Liver (tissue), 9 donors: ENCODE results near the gene ARID3A. TPM values are rescaled to one million over a fixed set of nuclear protein-coding genes. Genes with fewer than 3 reads are reported as not detected.

Source experiments
- DNase-seq: peaks from one replicate; pipeline ENCODE4 v3.0.0-alpha.2; 2017; ENCODE audit warnings: low spot score
- H3K27ac ChIP-seq, 2 donors: one replicate each; pipeline ENCODE4 v1.7.0; 2013; ENCODE audit warnings: inconsistent platforms in 2 of 2, low read length in 2 of 2, control low read depth in 1 of 2, low read depth in 1 of 2, mild to moderate bottlenecking in 1 of 2
- H3K27me3 ChIP-seq, 4 donors: one replicate each; pipeline versions ENCODE4 v1.6.1 to v1.7.0; 2013; ENCODE audit warnings: low read length in 3 of 4, inconsistent platforms in 1 of 4, mild to moderate bottlenecking in 1 of 4, moderate library complexity in 1 of 4; ENCODE audit not compliant: control insufficient read depth in 4 of 4, insufficient read depth in 4 of 4
- H3K36me3 ChIP-seq, 4 donors: one replicate each; pipeline versions ENCODE4 v1.6.1 to v1.7.0; 2013; ENCODE audit warnings: low read length in 3 of 4, mild to moderate bottlenecking in 3 of 4, low read depth in 1 of 4, moderate library complexity in 1 of 4; ENCODE audit not compliant: control insufficient read depth in 4 of 4, insufficient read depth in 3 of 4
- H3K4me1 ChIP-seq, 4 donors: one replicate each; pipeline versions ENCODE4 v1.6.1 to v1.7.0; 2013; ENCODE audit warnings: low read length in 3 of 4, mild to moderate bottlenecking in 3 of 4, moderate library complexity in 1 of 4; ENCODE audit not compliant: control insufficient read depth in 4 of 4, insufficient read depth in 4 of 4
- H3K4me3 ChIP-seq, 3 donors: one replicate each; pipeline versions ENCODE4 v1.6.1 to v1.7.0; 2013; ENCODE audit warnings: low read length in 3 of 3, control low read depth in 1 of 3, low read depth in 1 of 3, mild to moderate bottlenecking in 1 of 3
- H3K9ac ChIP-seq, 2 donors: one replicate each; pipeline ENCODE4 v1.7.0; 2013; ENCODE audit warnings: low read length in 2 of 2, mild to moderate bottlenecking in 2 of 2, moderate library complexity in 2 of 2, control low read depth in 1 of 2, low read depth in 1 of 2
- H3K9me3 ChIP-seq, 4 donors: one replicate each; pipeline versions ENCODE4 v1.6.1 to v1.7.0; 2013; ENCODE audit warnings: low read length in 3 of 4; ENCODE audit not compliant: control insufficient read depth in 4 of 4
- EGR1 ChIP-seq, 2 donors: IDR thresholded peaks; 2 replicates each; pipeline ENCODE4 v1.6.1; 2016 to 2018; ENCODE audit warnings: antibody characterized with exemption in 2 of 2, low read depth in 2 of 2
- FOXA1 ChIP-seq: IDR thresholded peaks from 2 replicates; pipeline ENCODE4 v1.6.1; 2016; ENCODE audit warnings: antibody characterized with exemption
- FOXA2 ChIP-seq: IDR thresholded peaks from 2 replicates; pipeline ENCODE4 v1.6.1; 2016; ENCODE audit warnings: antibody characterized with exemption
- GABPA ChIP-seq, 2 donors: IDR thresholded peaks in 1 of 2; conservative IDR thresholded peaks in 1 of 2; 2 replicates each; pipeline ENCODE4 v1.6.1; 2016; ENCODE audit warnings: antibody characterized with exemption in 2 of 2, mild to moderate bottlenecking in 1 of 2, moderate library complexity in 1 of 2
- HNF4G ChIP-seq: IDR thresholded peaks from 2 replicates; pipeline ENCODE4 v1.6.1; 2016; ENCODE audit warnings: antibody characterized with exemption
- JUND ChIP-seq, 2 donors: IDR thresholded peaks; 2 replicates each; pipeline ENCODE4 v1.6.1; 2016; ENCODE audit warnings: antibody characterized with exemption in 2 of 2
- MAX ChIP-seq: IDR thresholded peaks from 2 replicates; pipeline ENCODE4 v1.6.1; 2016; ENCODE audit warnings: antibody characterized with exemption
- NR2F2 ChIP-seq: IDR thresholded peaks from 2 replicates; pipeline ENCODE4 v1.6.1; 2016; ENCODE audit warnings: antibody characterized with exemption
- RAD21 ChIP-seq, 2 donors: IDR thresholded peaks; 2 replicates each; pipeline ENCODE4 v1.6.1; 2016; ENCODE audit warnings: antibody characterized with exemption in 2 of 2, mild to moderate bottlenecking in 2 of 2
- RXRA ChIP-seq, 2 donors: IDR thresholded peaks; 2 replicates each; pipeline ENCODE4 v1.6.1; 2017 to 2018; ENCODE audit warnings: antibody characterized with exemption in 2 of 2, mild to moderate bottlenecking in 1 of 2
- SP1 ChIP-seq: IDR thresholded peaks from 2 replicates; pipeline ENCODE4 v1.6.1; 2018; ENCODE audit warnings: antibody characterized with exemption, mild to moderate bottlenecking
- TAF1 ChIP-seq: conservative IDR thresholded peaks from 2 replicates; pipeline ENCODE4 v1.6.1; 2016; ENCODE audit warnings: antibody characterized with exemption, mild to moderate bottlenecking
- YY1 ChIP-seq: IDR thresholded peaks from 2 replicates; pipeline ENCODE4 v1.6.1; 2016; ENCODE audit warnings: antibody characterized with exemption, mild to moderate bottlenecking
- ZBTB33 ChIP-seq: IDR thresholded peaks from 2 replicates; pipeline ENCODE4 v1.6.1; 2016; ENCODE audit warnings: antibody characterized with exemption
- WGBS: extraction: QIAGEN DNeasy Blood & Tissue Kit; methylation state at CpG from one replicate; pipeline ENCODE4 v1.1.7; 2013; 5-methylcytosine and 5-hydroxymethylcytosine counted together
- polyA plus RNA-seq, 2 donors: library from polyadenylated mRNA; stranded (reverse) in 1 of 2; unstranded in 1 of 2; fragments of 200-250 nt in 1 of 2; fragments of >200 nt in 1 of 2; fragmentation: Nextera tagmentation in 1 of 2; extraction: Ambion mirVana in 1 of 2; gene quantifications; one replicate each; pipeline versions ENCODE4 v1.2.1 to v1.2.3, GENCODE V29; 2013 to 2015
- total RNA-seq, 2 donors: library from RNA; depleted of rRNA; stranded (reverse); fragments of >200 nt; gene quantifications; one replicate each; pipeline ENCODE4 v1.2.3, GENCODE V29; 2014
- TF ChIP-seq, protein P1 (sequence below): IDR thresholded peaks from 2 replicates; pipeline ENCODE4 v1.6.1; 2016; ENCODE audit warnings: antibody characterized with exemption
- TF ChIP-seq, protein P2 (sequence below): IDR thresholded peaks from 2 replicates; pipeline ENCODE4 v1.6.1; 2016; ENCODE audit warnings: antibody characterized with exemption, mild to moderate bottlenecking
- donor health status: healthy.
- donor health status: healthy.
- donor health status: healthy.
- donor health status: healthy.
- donor health status: healthy.

Gene ARID3A
- total and polyA plus RNA-seq, 4 donors, result 0.74 to 42.4 (median 3.1) TPM

- Histone ChIP-seq H3K9ac (peak overlapping the region in 1 of 2 donors; percentile 27), H3K27ac (no peak overlapping the region), H3K36me3 (no peaks in the 10 kb centered on the region), H3K27me3 (no peaks in the 10 kb centered on the region), H3K9me3 (no peaks in the 10 kb centered on the region), H3K4me3 (no peak overlapping the region), H3K4me1 (peaks cover 11 to 39% (median 20%) of the 10 kb centered on the region in 4 donors)
- DNase-seq, result no peak
- TF ChIP-seq, protein P1, sequence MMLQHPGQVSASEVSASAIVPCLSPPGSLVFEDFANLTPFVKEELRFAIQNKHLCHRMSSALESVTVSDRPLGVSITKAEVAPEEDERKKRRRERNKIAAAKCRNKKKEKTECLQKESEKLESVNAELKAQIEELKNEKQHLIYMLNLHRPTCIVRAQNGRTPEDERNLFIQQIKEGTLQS, result no peak
- peak; percentile 12 for TF ChIP-seq NR2F2
- TF ChIP-seq SP1, result no peak
- TF ChIP-seq, protein P2, sequence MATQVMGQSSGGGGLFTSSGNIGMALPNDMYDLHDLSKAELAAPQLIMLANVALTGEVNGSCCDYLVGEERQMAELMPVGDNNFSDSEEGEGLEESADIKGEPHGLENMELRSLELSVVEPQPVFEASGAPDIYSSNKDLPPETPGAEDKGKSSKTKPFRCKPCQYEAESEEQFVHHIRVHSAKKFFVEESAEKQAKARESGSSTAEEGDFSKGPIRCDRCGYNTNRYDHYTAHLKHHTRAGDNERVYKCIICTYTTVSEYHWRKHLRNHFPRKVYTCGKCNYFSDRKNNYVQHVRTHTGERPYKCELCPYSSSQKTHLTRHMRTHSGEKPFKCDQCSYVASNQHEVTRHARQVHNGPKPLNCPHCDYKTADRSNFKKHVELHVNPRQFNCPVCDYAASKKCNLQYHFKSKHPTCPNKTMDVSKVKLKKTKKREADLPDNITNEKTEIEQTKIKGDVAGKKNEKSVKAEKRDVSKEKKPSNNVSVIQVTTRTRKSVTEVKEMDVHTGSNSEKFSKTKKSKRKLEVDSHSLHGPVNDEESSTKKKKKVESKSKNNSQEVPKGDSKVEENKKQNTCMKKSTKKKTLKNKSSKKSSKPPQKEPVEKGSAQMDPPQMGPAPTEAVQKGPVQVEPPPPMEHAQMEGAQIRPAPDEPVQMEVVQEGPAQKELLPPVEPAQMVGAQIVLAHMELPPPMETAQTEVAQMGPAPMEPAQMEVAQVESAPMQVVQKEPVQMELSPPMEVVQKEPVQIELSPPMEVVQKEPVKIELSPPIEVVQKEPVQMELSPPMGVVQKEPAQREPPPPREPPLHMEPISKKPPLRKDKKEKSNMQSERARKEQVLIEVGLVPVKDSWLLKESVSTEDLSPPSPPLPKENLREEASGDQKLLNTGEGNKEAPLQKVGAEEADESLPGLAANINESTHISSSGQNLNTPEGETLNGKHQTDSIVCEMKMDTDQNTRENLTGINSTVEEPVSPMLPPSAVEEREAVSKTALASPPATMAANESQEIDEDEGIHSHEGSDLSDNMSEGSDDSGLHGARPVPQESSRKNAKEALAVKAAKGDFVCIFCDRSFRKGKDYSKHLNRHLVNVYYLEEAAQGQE, result no peak
- no peak for TF ChIP-seq YY1
- WGBS, result 76% methylated on average over 12 of the region's 12 CpGs
These were observed 2.1 kb downstream of the ARID3A start for GRCh38 chr19:927780-928401.

GRCh38 chr19:928471-929202 lies 2.8 kb downstream of the ARID3A start:
- H3K27ac ChIP-seq, result no peak overlapping the region
- H3K36me3 ChIP-seq, result no peaks in the 10 kb centered on the region
- H3K4me1 ChIP-seq, result peaks cover 11 to 46% (median 26%) of the 10 kb centered on the region in 4 donors
- no peak overlapping the region for H3K9ac ChIP-seq
- no peak overlapping the region for H3K4me3 ChIP-seq
- 78% methylated on average over 18 of the region's 18 CpGs for WGBS
- no peak for TF ChIP-seq GABPA (IDR thresholded peaks at IDR 0.05 in 1 of 2, conservative IDR thresholded peaks at IDR 0.05 in 1 of 2)
- no peak for TF ChIP-seq HNF4G
- no peak for TF ChIP-seq RXRA (IDR thresholded peaks at IDR 0.05)
- TF ChIP-seq FOXA1, result no peak
- TF ChIP-seq, protein P2, result no peak
- TF ChIP-seq JUND (IDR thresholded peaks at IDR 0.05), result no peak
- TF ChIP-seq ZBTB33, result no peak
- TF ChIP-seq EGR1 (IDR thresholded peaks at IDR 0.05; ENCODE audit: low read depth in 2 of 2), result no peak
- no peak for TF ChIP-seq YY1
- no peak for TF ChIP-seq MAX
- no peak for TF ChIP-seq RAD21 (IDR thresholded peaks at IDR 0.05)
- TF ChIP-seq SP1, result no peak
- no peak for TF ChIP-seq FOXA2
- TF ChIP-seq TAF1, result no peak
- DNase-seq, result peak; percentile 64
- no peaks in the 10 kb centered on the region for H3K27me3 ChIP-seq
- H3K9me3 ChIP-seq, result no peaks in the 10 kb centered on the region
